Mesothelial cell of epicardium (in vitro differentiated cells): ENCODE data around the gene HSP90B1. TPM values are rescaled to one million over a fixed set of nuclear protein-coding genes. Genes with fewer than 3 reads are reported as not detected.

Experiments used
- DNase-seq, 2 experiments: peaks; one replicate each; pipeline ENCODE4 v3.0.0; 2021; ENCODE audit warnings: low spot score in 2 of 2; ENCODE audit not compliant: unreplicated experiment in 2 of 2
- H3K27ac Mint-ChIP-seq: 2 replicates; pipeline ENCODE4 v1.8.0; 2021; ENCODE audit warnings: mixed read lengths
- H3K27me3 Mint-ChIP-seq: 2 replicates; pipeline ENCODE4 v1.8.0; 2021; ENCODE audit warnings: low read depth, mixed read lengths
- H3K36me3 Mint-ChIP-seq: 2 replicates; pipeline ENCODE4 v1.8.0; 2021; ENCODE audit warnings: mixed read lengths
- H3K4me1 Mint-ChIP-seq: 2 replicates; pipeline ENCODE4 v1.8.0; 2021; ENCODE audit warnings: mixed read lengths
- H3K4me3 Mint-ChIP-seq: 2 replicates; pipeline ENCODE4 v1.8.0; 2021; ENCODE audit warnings: mild to moderate bottlenecking, moderate library complexity, mixed read lengths
- H3K9me3 Mint-ChIP-seq: 2 replicates; pipeline ENCODE4 v1.8.0; 2021; ENCODE audit warnings: mixed read lengths
- CTCF ChIP-seq: fragments of 200-600 bp; sonication (generic); IDR thresholded peaks from one replicate; pipeline ENCODE4 v1.5.0; 2021; ENCODE audit warnings: antibody characterized with exemption; ENCODE audit not compliant: unreplicated experiment
- total RNA-seq: library from RNA; stranded (reverse); gene quantifications from 3 replicates; pipeline ENCODE4 v1.2.1, GENCODE V29; 2021

Gene HSP90B1
- total RNA-seq, 1 donor from 2014 or later, result 788 TPM

DNA sequence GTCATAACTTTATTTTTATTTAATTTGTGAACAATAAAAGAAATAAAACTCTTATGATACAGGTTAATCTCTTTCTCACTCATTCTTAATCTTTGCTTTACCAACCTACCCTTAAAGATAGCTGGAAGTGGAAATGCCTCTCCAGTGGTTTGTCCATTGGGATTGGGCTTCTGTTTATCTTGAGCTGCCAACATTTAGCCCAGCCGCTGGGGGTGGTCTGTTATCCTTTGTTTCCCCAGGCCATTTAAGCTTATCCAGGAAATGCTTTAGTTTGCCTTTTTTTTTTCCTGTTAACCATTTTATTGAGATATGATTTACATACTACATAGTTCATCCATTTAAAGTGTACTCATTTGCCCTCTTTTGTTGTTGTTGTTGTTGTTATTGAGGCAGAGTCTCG lies 43.7 kb downstream of the HSP90B1 start:
- no peak for TF ChIP-seq CTCF
- H3K27ac Mint-ChIP-seq, result no peak overlapping the region

GRCh38 chr12:103975368-103975767 lies 45.2 kb downstream of the HSP90B1 start:
- peaks cover 6% of the 10 kb centered on the region for H3K4me1 Mint-ChIP-seq

More for the DNA sequence above, 43.7 kb downstream of the HSP90B1 start:
- no peaks in the 10 kb centered on the region for H3K27me3 Mint-ChIP-seq
- no peak for DNase-seq
- no peaks in the 10 kb centered on the region for H3K9me3 Mint-ChIP-seq
- H3K4me3 Mint-ChIP-seq, result no peak overlapping the region
- H3K36me3 Mint-ChIP-seq, result peaks cover 18% of the 10 kb centered on the region
- H3K4me1 Mint-ChIP-seq, result peaks cover 11% of the 10 kb centered on the region

GRCh38 chr12:103978384-103978982 lies 48.3 kb downstream of the HSP90B1 start:
- no peak for DNase-seq
- Mint-ChIP-seq H3K27me3 (no peaks in the 10 kb centered on the region), H3K36me3 (peaks cover 34% of the 10 kb centered on the region), H3K9me3 (no peaks in the 10 kb centered on the region), H3K4me3 (no peak overlapping the region), H3K4me1 (peaks cover 2% of the 10 kb centered on the region), H3K27ac (no peak overlapping the region)
- TF ChIP-seq CTCF, result no peak

More at GRCh38 chr12:103975368-103975767, 45.2 kb downstream of the HSP90B1 start:
- Mint-ChIP-seq H3K27me3 (no peaks in the 10 kb centered on the region), H3K36me3 (peaks cover 28% of the 10 kb centered on the region), H3K27ac (peak overlapping the region; percentile 56), H3K9me3 (no peaks in the 10 kb centered on the region), H3K4me3 (no peak overlapping the region)
- no peak for DNase-seq
- no peak for TF ChIP-seq CTCF

DNA sequence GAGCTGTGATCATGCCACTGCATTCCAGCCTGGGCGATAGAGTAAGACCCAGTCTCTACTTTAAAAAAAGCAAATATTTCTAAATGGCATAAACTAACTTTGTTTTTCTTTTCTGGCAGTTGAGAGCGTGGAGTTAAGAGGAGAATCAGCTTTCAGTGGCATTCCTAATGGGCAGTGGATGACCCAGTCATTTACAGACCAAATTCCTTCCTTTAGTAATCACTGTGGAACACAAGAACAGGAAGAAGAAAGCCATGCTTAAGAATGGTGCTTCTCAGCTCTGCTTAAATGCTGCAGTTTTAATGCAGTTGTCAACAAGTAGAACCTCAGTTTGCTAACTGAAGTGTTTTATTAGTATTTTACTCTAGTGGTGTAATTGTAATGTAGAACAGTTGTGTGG lies 56.6 kb downstream of the HSP90B1 start:
- no peak for DNase-seq
- no peak for TF ChIP-seq CTCF
- Mint-ChIP-seq H3K36me3 (peaks cover 19% of the 10 kb centered on the region), H3K4me3 (no peak overlapping the region), H3K4me1 (no peaks in the 10 kb centered on the region), H3K27ac (no peak overlapping the region), H3K27me3 (no peaks in the 10 kb centered on the region), H3K9me3 (no peaks in the 10 kb centered on the region)

DNA sequence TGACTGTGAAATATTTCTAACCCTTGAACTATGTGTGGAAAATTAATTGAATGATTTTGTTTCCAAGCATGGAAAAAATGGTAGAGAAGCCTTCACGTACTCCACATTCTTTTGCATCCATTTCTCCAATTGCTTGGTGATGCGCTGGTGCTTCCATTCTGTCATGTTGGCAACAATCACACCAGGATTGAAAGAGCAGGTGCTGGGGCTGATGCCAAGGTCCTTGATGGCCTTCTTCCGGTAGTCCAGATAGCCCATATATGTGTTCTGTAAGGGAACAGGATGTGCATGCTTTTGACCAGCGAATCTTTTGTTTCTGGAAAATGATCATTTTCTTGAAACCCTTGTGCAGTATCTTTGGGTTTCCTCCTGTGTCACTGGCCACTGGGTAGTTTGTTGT lies 64.0 kb downstream of the HSP90B1 start:
- H3K36me3 Mint-ChIP-seq, result no peaks in the 10 kb centered on the region
- no peaks in the 10 kb centered on the region for H3K9me3 Mint-ChIP-seq
- DNase-seq, result no peak
- peaks cover 6% of the 10 kb centered on the region for H3K27me3 Mint-ChIP-seq
- no peak overlapping the region for H3K4me3 Mint-ChIP-seq
- no peak overlapping the region for H3K27ac Mint-ChIP-seq
- H3K4me1 Mint-ChIP-seq, result peaks cover 7% of the 10 kb centered on the region
- no peak for TF ChIP-seq CTCF

GRCh38 chr12:103996595-103996994 lies 66.4 kb downstream of the HSP90B1 start:
- Mint-ChIP-seq H3K27me3 (peaks cover 11% of the 10 kb centered on the region), H3K36me3 (no peaks in the 10 kb centered on the region), H3K4me1 (peaks cover 7% of the 10 kb centered on the region), H3K9me3 (no peaks in the 10 kb centered on the region), H3K4me3 (no peak overlapping the region), H3K27ac (no peak overlapping the region)
- DNase-seq, result no peak
- TF ChIP-seq CTCF, result no peak
